NCI-H128 (cell line): ENCODE results near the gene MYLK4.

Experiments used
- DNase-seq: peaks from one replicate; lab custom pipeline; 2025; ENCODE audit not compliant: unreplicated experiment; lab: John Stamatoyannopoulos, UW

MYLK4 gene

DNA sequence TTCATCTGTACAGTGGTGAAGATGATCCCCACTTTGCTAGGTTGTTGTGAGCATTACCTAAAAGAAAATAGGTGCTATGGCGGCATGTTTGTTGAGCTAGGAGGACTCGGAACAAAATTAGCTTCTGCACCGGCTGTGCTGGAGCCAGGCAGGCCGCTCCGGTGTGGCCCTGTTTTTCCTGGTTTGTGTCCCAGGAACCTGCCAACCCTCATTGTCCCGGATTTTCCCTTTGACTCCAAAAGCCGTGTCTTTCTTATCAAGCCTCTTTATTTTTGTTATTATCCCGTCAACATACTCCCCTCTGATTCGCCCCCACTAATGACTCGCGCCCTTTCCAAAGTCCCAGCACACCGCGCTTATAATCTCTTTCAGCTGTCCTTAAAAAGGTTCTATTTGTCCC, 117.0 kb downstream of the MYLK4 start:
- no peak for DNase-seq

DNA sequence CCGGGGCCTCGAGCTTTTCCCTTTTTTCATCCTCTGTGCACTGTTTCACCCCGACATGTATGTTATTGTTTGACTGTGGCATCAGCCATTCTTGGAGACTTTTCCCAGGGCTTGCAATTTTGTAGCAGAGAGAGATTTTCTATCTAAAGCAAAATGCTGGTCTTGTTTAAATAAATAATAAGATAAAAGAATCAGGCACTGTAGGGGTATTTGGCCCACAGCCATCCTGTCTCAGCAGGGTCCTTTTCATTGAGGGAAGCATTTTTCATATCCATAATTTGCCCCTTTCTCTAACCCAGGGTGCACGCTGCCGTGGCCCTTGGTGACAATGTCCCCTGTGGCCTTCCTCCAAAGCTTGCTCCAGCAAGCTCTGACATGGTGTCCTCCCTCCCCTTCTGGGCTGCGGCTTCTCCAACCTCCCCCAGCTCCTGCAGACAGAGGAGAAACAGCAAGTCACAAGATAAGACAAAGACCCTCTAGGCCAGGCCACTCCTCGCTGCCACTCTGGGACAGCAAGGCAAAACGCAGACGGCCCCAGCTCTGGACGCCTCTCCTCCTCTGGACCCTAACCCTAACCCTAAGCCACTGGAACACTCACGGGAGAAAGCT, 117.6 kb downstream of the MYLK4 start:
- no peak for DNase-seq

DNA sequence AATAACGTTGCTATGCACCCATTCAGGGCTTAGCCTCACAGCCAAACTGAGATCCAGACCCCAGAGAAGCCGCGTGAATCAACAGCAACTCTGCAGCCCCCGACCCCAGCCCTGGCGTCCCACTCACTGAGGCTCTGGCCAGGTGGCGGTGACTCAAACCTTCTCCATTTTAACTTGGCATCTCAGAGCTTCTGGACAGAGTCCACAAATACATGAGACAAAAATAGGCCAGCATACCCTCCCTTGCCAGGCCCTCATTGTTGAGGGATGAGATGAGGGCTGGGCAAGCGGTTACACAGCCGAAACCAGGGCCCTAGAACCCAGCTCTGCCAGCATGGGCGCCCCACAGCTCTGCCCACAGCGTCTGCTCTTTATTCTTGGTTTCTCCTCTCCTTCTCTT, 118.4 kb downstream of the MYLK4 start:
- no peak for DNase-seq

DNA sequence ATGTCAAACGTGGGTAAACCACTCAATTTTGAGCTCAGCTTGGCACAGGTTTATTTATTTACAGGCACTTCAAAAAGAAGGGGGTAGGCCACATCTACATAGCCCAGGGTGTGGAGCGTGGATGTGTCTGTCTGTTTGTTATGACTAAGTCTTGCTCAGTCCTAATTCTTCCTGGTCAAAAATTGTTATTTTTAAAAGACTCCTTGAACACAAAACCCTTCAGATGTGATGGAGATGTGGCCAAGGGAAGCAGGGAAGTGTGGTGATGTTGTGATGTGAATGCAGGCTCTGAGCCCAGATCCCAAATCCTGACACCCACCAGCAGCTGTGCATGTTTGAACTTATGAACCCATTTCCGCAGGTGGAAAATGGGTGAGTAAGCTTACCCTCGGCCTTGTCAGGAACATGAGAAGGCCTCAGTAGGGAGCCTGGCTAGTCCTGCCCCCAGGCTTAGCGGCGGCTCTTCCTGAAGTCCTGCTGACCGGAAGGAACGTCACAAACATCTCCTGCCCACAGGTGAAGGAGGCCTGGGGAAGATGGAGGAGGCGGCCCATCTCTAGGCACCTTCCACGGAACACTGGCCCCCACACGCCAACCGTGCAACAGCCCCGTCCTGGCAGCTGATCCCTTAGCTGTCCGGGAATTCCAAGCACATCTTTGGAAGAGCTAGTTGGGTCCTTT, 119.7 kb downstream of the MYLK4 start:
- DNase-seq = no peak

DNA sequence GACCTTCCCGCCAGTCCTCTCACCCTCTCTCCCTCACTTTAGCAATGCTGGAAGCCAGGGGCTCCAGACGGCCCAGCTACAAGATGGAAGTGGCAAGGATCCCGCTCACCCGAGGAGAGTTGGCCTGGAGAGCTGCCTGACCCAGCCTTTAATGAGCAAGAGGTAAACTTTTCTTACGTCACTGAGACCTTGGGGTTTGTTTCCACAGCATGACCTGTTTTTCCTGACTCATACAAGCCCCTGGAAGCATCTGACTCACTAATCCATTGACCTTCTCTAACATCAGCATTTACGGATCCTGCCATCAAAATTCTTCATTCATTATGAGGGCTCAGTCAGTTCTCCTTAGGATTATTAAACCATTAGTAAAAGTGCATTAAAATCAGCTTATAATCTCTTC, 120.4 kb downstream of the MYLK4 start:
- DNase-seq = no peak

DNA sequence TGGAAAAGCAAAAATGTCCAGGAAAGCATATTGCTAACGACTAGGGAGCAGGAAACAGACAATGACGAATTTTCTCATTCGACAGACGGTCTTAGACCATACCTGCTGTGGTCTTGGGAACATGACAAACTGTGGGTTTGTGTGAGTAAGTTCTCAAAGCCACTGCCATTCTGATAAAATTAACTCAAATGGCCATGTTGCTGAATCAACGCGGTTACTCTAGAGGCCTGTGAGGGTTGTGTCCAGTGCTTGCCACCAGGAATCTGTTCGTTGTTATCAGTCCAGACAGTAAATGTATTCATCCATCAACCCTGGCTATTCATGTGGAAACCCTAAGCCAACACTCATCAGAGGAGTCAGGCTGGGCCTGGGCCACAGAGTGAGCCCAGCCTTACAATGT, 124.3 kb downstream of the MYLK4 start:
- no peak for DNase-seq

DNA sequence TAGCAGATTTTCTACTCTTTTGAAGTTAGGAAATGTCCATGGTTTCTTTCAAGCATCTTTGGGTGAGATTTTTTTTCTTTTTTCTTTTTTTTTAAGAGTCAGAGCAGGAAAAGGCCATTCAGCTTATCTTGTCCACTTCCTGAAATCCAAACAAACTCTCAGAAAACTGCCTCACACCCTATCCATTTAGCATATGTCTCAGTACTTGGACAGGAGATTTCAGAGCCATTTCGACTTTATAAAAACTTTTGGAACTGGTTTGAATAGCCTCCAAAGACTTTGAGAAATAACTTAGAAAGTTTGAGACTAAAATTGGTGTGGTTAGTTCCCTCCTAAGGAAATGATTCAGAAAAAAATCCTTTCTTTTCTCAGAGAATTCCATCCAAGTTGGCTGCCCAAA, 125.1 kb downstream of the MYLK4 start:
- DNase-seq = no peak

DNA sequence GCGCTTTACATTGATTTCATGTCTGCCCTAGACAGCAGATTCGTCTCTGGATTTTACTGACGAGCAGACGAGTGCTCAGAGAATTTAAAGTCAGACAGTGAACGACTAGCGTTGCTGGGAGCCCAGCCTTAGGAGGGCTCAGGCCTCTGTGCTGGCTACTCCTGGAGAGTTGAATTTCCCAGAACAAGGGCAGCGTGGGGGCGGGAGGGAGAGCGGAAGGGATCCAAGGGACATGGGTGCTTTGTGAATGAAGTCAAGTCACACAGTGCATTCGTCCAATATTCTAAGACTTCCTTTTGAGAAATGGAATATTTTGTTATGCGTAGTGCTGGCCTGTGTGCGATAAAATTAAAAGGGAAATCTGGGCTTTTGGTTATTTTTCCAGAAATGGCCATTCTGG, 126.5 kb downstream of the MYLK4 start:
- no peak for DNase-seq

DNA sequence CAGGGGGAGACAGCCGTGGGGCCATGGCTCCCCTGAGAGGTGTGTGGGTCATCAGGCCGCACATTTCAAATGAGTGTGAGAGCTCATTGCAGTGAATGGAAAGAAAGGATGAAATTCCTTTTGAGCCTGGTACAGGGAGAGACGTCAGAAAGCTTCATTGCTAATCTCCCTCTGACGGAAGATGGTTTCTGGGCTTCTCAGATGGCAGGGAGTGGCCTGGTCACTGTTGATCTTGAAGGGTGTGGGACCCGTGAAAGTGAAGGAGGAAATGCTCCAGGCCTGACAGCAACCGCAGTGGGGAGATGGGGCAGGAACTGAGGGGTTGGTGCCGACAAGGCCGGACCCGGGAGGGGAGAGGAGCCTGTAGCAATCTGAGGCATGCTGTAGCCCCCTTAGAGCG, 127.4 kb downstream of the MYLK4 start:
- no peak for DNase-seq

DNA sequence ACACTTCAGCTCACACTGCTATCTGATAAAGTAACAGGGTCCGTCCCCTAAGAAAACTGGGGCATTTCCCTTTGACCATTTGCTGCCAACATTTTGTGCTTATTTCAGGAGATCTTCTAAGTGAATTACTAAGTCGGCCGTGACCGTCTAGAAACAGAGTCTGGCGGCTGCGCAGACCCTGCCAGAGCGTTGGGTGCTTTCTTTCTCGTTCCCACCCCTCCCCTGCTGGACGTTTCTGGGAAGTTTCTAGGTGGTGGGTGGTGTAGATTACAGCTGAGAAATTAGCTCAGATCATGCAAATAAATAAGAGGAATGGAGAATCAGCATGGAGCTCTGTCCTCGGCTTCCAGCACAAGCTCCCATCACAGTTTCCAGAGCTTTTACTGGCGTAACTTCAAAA, 128.1 kb downstream of the MYLK4 start:
- DNase-seq = no peak

DNA sequence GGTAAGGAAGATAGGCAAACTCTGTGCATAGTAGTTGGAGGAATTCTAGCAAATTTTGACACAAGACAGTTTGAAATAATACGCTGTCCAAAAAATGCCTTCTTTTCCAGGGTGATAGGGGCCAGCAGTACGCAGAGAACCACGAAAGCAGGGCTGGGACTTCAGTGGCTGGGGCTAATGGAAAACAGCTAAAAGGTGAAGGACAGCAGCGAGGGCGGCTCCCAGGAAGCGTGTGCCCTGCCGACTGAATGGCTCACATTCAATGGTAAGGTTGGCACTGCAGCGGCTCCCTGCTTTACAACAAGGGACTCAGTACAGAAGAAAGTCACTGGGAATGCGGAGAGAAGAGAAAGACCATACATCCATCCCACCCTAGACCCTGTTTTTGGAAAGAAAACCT, 131.1 kb downstream of the MYLK4 start:
- DNase-seq = no peak

DNA sequence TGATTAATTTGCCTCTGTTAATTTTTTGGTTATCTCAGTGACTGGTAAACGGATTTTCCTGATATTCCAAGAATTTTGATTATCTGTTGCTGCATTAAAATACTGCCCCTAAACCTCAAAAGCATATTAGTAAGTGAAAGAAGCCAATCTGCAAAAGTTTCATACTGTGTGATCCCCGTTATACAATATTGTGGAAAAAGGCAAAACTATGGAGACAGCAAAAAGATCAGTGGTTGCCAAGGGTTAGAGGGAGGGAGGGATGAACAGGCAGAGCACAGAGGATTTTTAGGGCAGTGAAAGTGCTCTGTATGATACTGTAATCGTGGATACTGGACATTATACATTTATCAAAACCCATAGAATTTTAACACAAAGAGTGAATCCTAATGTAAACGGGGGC, 133.0 kb downstream of the MYLK4 start:
- no peak for DNase-seq

DNA sequence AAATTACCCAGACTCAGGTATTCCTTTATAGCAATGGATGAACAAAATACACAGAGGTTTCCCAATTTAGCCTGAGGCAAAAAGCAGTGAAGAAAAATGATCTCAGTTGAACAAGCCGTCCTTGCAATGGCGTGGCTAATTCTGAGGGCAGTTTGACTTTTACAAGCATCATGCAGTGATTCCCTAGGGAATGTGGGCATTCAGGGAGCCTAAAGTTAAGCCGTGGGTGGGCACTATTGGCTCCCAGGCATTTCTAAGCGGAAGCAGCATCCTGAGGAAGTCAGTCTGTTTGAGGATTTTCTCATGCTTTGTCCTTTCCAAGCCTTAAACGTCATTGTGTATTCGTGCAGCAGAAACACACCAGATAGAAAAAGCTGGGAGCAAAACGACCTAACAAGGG, 133.9 kb downstream of the MYLK4 start:
- DNase-seq = no peak

DNA sequence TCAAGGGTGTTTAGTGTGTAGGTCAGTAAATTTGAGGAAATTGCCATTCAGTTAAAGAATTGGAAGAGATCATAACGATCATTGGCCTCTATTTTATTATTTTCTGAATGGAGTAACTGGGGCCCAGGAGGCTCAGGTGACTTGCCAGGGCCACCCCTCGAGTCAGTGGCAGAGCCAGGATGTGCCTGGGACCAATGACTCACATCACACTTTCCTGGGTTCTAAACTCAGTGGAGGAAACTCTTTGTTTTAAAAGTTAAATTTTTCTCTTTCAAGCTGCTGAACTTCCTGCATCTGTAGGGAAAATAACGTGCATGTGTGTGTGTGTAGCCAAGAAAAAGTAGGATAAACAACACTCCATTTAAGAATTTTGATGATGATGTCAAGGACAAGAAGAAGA, 135.5 kb downstream of the MYLK4 start:
- no peak for DNase-seq

DNA sequence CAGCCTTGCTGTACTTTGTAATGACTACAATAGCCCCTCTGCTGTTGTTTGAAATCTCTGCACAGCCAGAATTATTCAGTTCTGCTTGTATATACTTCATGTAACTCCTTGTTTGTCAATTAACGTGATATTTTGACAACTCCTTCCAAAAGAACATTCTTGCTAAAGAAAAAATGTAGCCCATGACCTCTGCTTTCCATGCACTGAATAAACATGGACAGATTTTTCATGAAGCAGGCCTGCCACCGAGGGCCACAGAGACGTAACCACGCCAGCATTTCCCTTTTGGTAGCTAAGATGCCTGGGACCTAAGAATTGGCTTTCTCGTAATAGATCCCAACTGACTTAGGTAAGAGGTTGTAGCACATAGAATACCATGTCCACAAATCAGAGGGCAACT, 135.9 kb downstream of the MYLK4 start:
- DNase-seq = no peak

DNA sequence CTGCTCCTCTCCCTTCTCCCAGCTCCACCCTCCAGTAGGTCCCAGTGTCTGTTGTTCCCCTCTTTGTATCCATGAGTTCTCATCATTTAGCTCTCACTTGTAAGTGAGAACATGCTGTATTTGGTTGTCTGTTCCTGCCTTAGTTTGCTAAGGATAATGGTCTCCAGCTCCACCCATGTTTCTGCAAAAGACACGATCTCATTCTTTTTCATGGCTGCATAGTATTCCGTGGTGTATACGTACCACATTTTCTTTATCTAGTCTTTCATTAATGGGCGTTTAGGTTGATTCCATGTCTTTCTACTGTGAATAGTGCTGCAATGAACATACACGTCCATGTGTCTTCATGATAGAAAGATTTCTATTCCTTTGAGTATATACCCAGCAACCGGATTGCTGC, 136.6 kb downstream of the MYLK4 start:
- DNase-seq = no peak
